Medulla oblongata (tissue), 1 donor: ENCODE data around the gene DOP1B.
"Not testable (repeated sequence)": the region's sequence is repeated elsewhere in the genome, so short reads cannot be mapped to it uniquely, and the experiment has no call there.

Experiments used
- DNase-seq: peaks from one replicate; pipeline ENCODE4 v3.0.0-alpha.2; 2015; ENCODE audit errors: extremely low spot score

Gene DOP1B

GRCh38 chr21:36156815-36157670 lies at the start of gene DOP1B:
Gene DOP1B, plus strand, starts transcription at chr21:36156824. Its CDS starts 7,910 bp downstream, at chr21:36164734.
- no peak for DNase-seq

- DNase-seq, result no peak
Measured at GRCh38 chr21:36109868-36110267, 46.8 kb upstream of the DOP1B start.

GRCh38 chr21:36111238-36111637 lies 45.4 kb upstream of the DOP1B start:
- no peak for DNase-seq

GRCh38 chr21:36113647-36114428 lies 42.8 kb upstream of the DOP1B start:
- DNase-seq, result no peak

- no peak for DNase-seq
Measured at GRCh38 chr21:36115138-36115730, 41.4 kb upstream of the DOP1B start.

- DNase-seq, result no peak
Measured at GRCh38 chr21:36117286-36117741, 39.3 kb upstream of the DOP1B start.

- peak; percentile 25 for DNase-seq
Measured at GRCh38 chr21:36120304-36120888, 36.2 kb upstream of the DOP1B start.

- DNase-seq, result no peak
Measured at GRCh38 chr21:36122977-36123376, 33.6 kb upstream of the DOP1B start.

GRCh38 chr21:36124395-36124794 lies 32.2 kb upstream of the DOP1B start:
- DNase-seq, result no peak

GRCh38 chr21:36125512-36126207 lies 31.0 kb upstream of the DOP1B start:
- DNase-seq, result peak; percentile 65

- no peak for DNase-seq
Measured at GRCh38 chr21:36126208-36126565, 30.4 kb upstream of the DOP1B start.

GRCh38 chr21:36126621-36127110 lies 30.0 kb upstream of the DOP1B start:
- DNase-seq, result no peak

- DNase-seq, result no peak
Measured at GRCh38 chr21:36127250-36127904, 29.2 kb upstream of the DOP1B start.

- DNase-seq, result no peak
Measured at GRCh38 chr21:36127977-36128376, 28.6 kb upstream of the DOP1B start.

- DNase-seq, result no peak
Measured at GRCh38 chr21:36129219-36129618, 27.4 kb upstream of the DOP1B start.

- not testable (repeated sequence) for DNase-seq
Measured at GRCh38 chr21:36130414-36130762, 26.2 kb upstream of the DOP1B start.

GRCh38 chr21:36130839-36131238 lies 25.8 kb upstream of the DOP1B start:
- not testable (repeated sequence) for DNase-seq

GRCh38 chr21:36132696-36133095 lies 23.9 kb upstream of the DOP1B start:
- DNase-seq, result no peak

- DNase-seq, result peak; percentile 34
Measured at GRCh38 chr21:36134803-36135390, 21.7 kb upstream of the DOP1B start, which contains the start of gene CBR3. Gene CBR3, plus strand, starts transcription at chr21:36135079. Its CDS starts 114 bp downstream, at chr21:36135193.

- peak; percentile 68 for DNase-seq
Measured at GRCh38 chr21:36135391-36136102, 21.1 kb upstream of the DOP1B start.
